Epithelial cell of proximal tubule (primary cell): ENCODE data around the gene EDEM1. TPM values are rescaled to one million over a fixed set of nuclear protein-coding genes. Genes with fewer than 3 reads are reported as not detected.

Source experiments
- DNase-seq: peaks from one replicate; pipeline ENCODE4 v3.0.0-alpha.2; 2011; ENCODE audit warnings: low read depth
- H3K4me3 ChIP-seq: 2 replicates; pipeline ENCODE4 v1.5.1; 2011; ENCODE audit warnings: low read depth, mild to moderate bottlenecking, low read length
- CTCF ChIP-seq: conservative IDR thresholded peaks from 2 replicates; pipeline ENCODE4 v1.5.1; 2012; ENCODE audit warnings: low read depth, mild to moderate bottlenecking, low read length
- total RNA-seq: library from RNA; depleted of rRNA; stranded (reverse); fragments of >200 nt; gene quantifications from 2 replicates; pipeline ENCODE4 v1.2.3, GENCODE V29; 2015

The EDEM1 gene
- total RNA-seq, 1 donor from 2014 or later: 50.6 TPM

GRCh38 chr3:5198313-5198677, 10.8 kb downstream of the EDEM1 start:
- no peak for DNase-seq
- TF ChIP-seq CTCF: no peak
- H3K4me3 ChIP-seq: no peak overlapping the region

- no peak for TF ChIP-seq CTCF
- DNase-seq: no peak
- H3K4me3 ChIP-seq: no peak overlapping the region
These were observed 11.7 kb downstream of the EDEM1 start for GRCh38 chr3:5198986-5199731.

GRCh38 chr3:5201536-5201935, 14.0 kb downstream of the EDEM1 start:
- TF ChIP-seq CTCF: no peak
- no peak for DNase-seq
- no peak overlapping the region for H3K4me3 ChIP-seq

- TF ChIP-seq CTCF: no peak
- H3K4me3 ChIP-seq: no peak overlapping the region
- DNase-seq: no peak
These were observed 14.7 kb downstream of the EDEM1 start for GRCh38 chr3:5202222-5202621.

GRCh38 chr3:5205165-5205941, 17.8 kb downstream of the EDEM1 start:
- no peak overlapping the region for H3K4me3 ChIP-seq
- no peak for TF ChIP-seq CTCF
- DNase-seq: no peak

GRCh38 chr3:5210926-5211325, 23.4 kb downstream of the EDEM1 start:
- no peak for TF ChIP-seq CTCF
- DNase-seq: no peak
- H3K4me3 ChIP-seq: no peak overlapping the region
